Activated CD4-positive, alpha-beta memory T cell treated with anti-CD3 and anti-CD28 coated beads for 36 hours (primary cell): ENCODE data around the gene TRABD2B. TPM values are rescaled to one million over a fixed set of nuclear protein-coding genes. Genes with fewer than 3 reads are reported as not detected.

ENCODE experiments used
- CTCF ChIA-PET: fragments of 350-600 bp; sonication (Branson Sonifier 250); formaldehyde crosslinking; loops from one replicate; lab custom pipeline; 2021; ENCODE audit warnings: antibody characterized with exemption, inconsistent platforms; lab: Charles Lee
- POLR2A ChIA-PET: fragments of 350-600 bp; sonication (Branson Sonifier 250); formaldehyde crosslinking; loops from one replicate; lab custom pipeline; 2021; ENCODE audit warnings: antibody characterized with exemption; lab: Charles Lee
- DNase-seq: peaks from one replicate; pipeline ENCODE4 v3.0.0-alpha.2; 2020
- H3K27ac Mint-ChIP-seq: one replicate; pipeline ENCODE4 v1.8.0; 2021; ENCODE audit warnings: mixed read lengths
- H3K27me3 Mint-ChIP-seq: one replicate; pipeline ENCODE4 v1.8.0; 2021; ENCODE audit warnings: mixed read lengths
- H3K36me3 Mint-ChIP-seq: one replicate; pipeline ENCODE4 v1.8.0; 2021; ENCODE audit warnings: mixed read lengths
- H3K4me1 Mint-ChIP-seq: one replicate; pipeline ENCODE4 v1.8.0; 2021; ENCODE audit warnings: low read depth, mixed read lengths
- H3K4me3 Mint-ChIP-seq: one replicate; pipeline ENCODE4 v1.8.0; 2021; ENCODE audit warnings: mild to moderate bottlenecking, mixed read lengths
- H3K9me3 Mint-ChIP-seq: one replicate; pipeline ENCODE4 v1.8.0; 2021; ENCODE audit warnings: mixed read lengths
- intact Hi-C: fragments of 100-400 bp; cut with micrococcal nuclease; formaldehyde crosslinking; loops from one replicate; pipeline ENCODE4 v1.15.1; 2023
- total RNA-seq, 2 experiments: library from RNA; stranded (reverse); gene quantifications; one replicate each; pipeline ENCODE4 v1.2.3, GENCODE V29; 2021

TRABD2B gene
- total RNA-seq, 2 experiments from 2014 or later = not detected

GRCh38 chr1:47756411-47756810, 240.8 kb downstream of the TRABD2B start:
- Mint-ChIP-seq H3K9me3 (no peaks in the 10 kb centered on the region), H3K27me3 (peaks cover 9% of the 10 kb centered on the region), H3K27ac (no peak overlapping the region), H3K36me3 (no peaks in the 10 kb centered on the region), H3K4me3 (no peak overlapping the region), H3K4me1 (no peaks in the 10 kb centered on the region)
- POLR2A ChIA-PET = no interaction called here
- no peak for DNase-seq
- CTCF ChIA-PET = interaction anchor here (1.2 to 2.2 kb wide), 3 partner anchors 8 to 38 kb away, joined by 3 to 12 read pairs (median 10); no protein-coding TSS in a partner anchor
- intact Hi-C loops = no loop called here

GRCh38 chr1:47756006-47756405, 241.2 kb downstream of the TRABD2B start:
- H3K27me3 Mint-ChIP-seq = peaks cover 9% of the 10 kb centered on the region
- H3K9me3 Mint-ChIP-seq = no peaks in the 10 kb centered on the region
- no peaks in the 10 kb centered on the region for H3K36me3 Mint-ChIP-seq
- POLR2A ChIA-PET = no interaction called here
- H3K4me1 Mint-ChIP-seq = no peaks in the 10 kb centered on the region
- H3K4me3 Mint-ChIP-seq = no peak overlapping the region
- no peak overlapping the region for H3K27ac Mint-ChIP-seq
- intact Hi-C loops = no loop called here
- no peak for DNase-seq
- CTCF ChIA-PET = interaction anchor here (0.7 to 2.2 kb wide), 9 partner anchors 8 to 320 kb away, joined by 3 to 12 read pairs (median 4); no protein-coding TSS in a partner anchor

GRCh38 chr1:47755101-47755990, 241.8 kb downstream of the TRABD2B start:
- Mint-ChIP-seq H3K4me1 (no peaks in the 10 kb centered on the region), H3K27me3 (peaks cover 9% of the 10 kb centered on the region), H3K9me3 (no peaks in the 10 kb centered on the region), H3K36me3 (no peaks in the 10 kb centered on the region), H3K27ac (no peak overlapping the region), H3K4me3 (no peak overlapping the region)
- CTCF ChIA-PET = interaction anchor here (0.7 to 2.2 kb wide), 14 partner anchors 9 to 366 kb away, joined by 3 to 12 read pairs (median 4); no protein-coding TSS in a partner anchor
- intact Hi-C loops = no loop called here
- POLR2A ChIA-PET = no interaction called here
- DNase-seq = peak; percentile 70

GRCh38 chr1:47754221-47754620, 243.0 kb downstream of the TRABD2B start:
- no peak overlapping the region for H3K27ac Mint-ChIP-seq
- ChIA-PET POLR2A (no interaction called here), CTCF (interaction anchor here (0.8 to 2.2 kb wide), 7 partner anchors 8 to 365 kb away, joined by 5 to 11 read pairs (median 8); partner anchors contain the start of gene FOXD2)
- no peak for DNase-seq
- H3K27me3 Mint-ChIP-seq = peaks cover 10% of the 10 kb centered on the region
- no peaks in the 10 kb centered on the region for H3K36me3 Mint-ChIP-seq
- H3K4me1 Mint-ChIP-seq = no peaks in the 10 kb centered on the region
- no peak overlapping the region for H3K4me3 Mint-ChIP-seq
- H3K9me3 Mint-ChIP-seq = no peaks in the 10 kb centered on the region
- intact Hi-C loops = no loop called here

- ChIA-PET POLR2A (no interaction called here), CTCF (interaction anchor here (0.8 to 2.2 kb wide), 6 partner anchors 8 to 364 kb away, joined by 5 to 11 read pairs (median 8); partner anchors contain the start of gene FOXD2)
- no peak for DNase-seq
- Mint-ChIP-seq H3K36me3 (no peaks in the 10 kb centered on the region), H3K4me3 (no peak overlapping the region), H3K9me3 (no peaks in the 10 kb centered on the region), H3K27me3 (peaks cover 10% of the 10 kb centered on the region), H3K4me1 (no peaks in the 10 kb centered on the region), H3K27ac (no peak overlapping the region)
- intact Hi-C loops = no loop called here
Observed at GRCh38 chr1:47753808-47754207, 243.4 kb downstream of the TRABD2B start.

- H3K27me3 Mint-ChIP-seq = peaks cover 8% of the 10 kb centered on the region
- DNase-seq = no peak
- H3K27ac Mint-ChIP-seq = no peak overlapping the region
- ChIA-PET CTCF (interaction anchor here (1.7 to 2.2 kb wide), 3 partner anchors 27 to 321 kb away, joined by 7 to 11 read pairs (median 8); partner anchors contain the start of gene FOXD2), POLR2A (no interaction called here)
- no peak overlapping the region for H3K4me3 Mint-ChIP-seq
- no peaks in the 10 kb centered on the region for H3K4me1 Mint-ChIP-seq
- intact Hi-C loops = no loop called here
- no peaks in the 10 kb centered on the region for H3K36me3 Mint-ChIP-seq
- no peaks in the 10 kb centered on the region for H3K9me3 Mint-ChIP-seq
Observed at GRCh38 chr1:47752559-47752958, 244.6 kb downstream of the TRABD2B start.

- Mint-ChIP-seq H3K36me3 (no peaks in the 10 kb centered on the region), H3K9me3 (no peaks in the 10 kb centered on the region), H3K27me3 (peaks cover 8% of the 10 kb centered on the region), H3K4me3 (no peak overlapping the region), H3K4me1 (no peaks in the 10 kb centered on the region), H3K27ac (no peak overlapping the region)
- intact Hi-C loops = no loop called here
- ChIA-PET POLR2A (no interaction called here), CTCF (interaction anchor here (2.0 kb wide), 1 partner anchor 315 kb away, joined by 11 read pairs; the partner anchor contains the start of gene FOXD2)
- no peak for DNase-seq
Observed at GRCh38 chr1:47751996-47752451, 245.2 kb downstream of the TRABD2B start.

- H3K36me3 Mint-ChIP-seq = no peaks in the 10 kb centered on the region
- H3K4me3 Mint-ChIP-seq = no peak overlapping the region
- H3K9me3 Mint-ChIP-seq = no peaks in the 10 kb centered on the region
- POLR2A ChIA-PET = no interaction called here
- H3K27ac Mint-ChIP-seq = no peak overlapping the region
- intact Hi-C loops = no loop called here
- H3K27me3 Mint-ChIP-seq = peaks cover 3% of the 10 kb centered on the region
- CTCF ChIA-PET = no interaction called here
- DNase-seq = no peak
- H3K4me1 Mint-ChIP-seq = no peaks in the 10 kb centered on the region
Observed at GRCh38 chr1:47751193-47751592, 246.0 kb downstream of the TRABD2B start.

GRCh38 chr1:47745715-47746609, 251.2 kb downstream of the TRABD2B start:
- intact Hi-C loops = no loop called here
- Mint-ChIP-seq H3K27me3 (peaks cover 9% of the 10 kb centered on the region), H3K27ac (no peak overlapping the region), H3K4me1 (no peaks in the 10 kb centered on the region), H3K4me3 (no peak overlapping the region), H3K36me3 (no peaks in the 10 kb centered on the region), H3K9me3 (peaks cover 7% of the 10 kb centered on the region)
- DNase-seq = no peak
- POLR2A ChIA-PET = no interaction called here
- CTCF ChIA-PET = interaction anchor here (1.6 to 2.8 kb wide), 2 partner anchors 9 to 19 kb away, joined by 5 to 13 read pairs; no protein-coding TSS in a partner anchor

- Mint-ChIP-seq H3K27me3 (peaks cover 25% of the 10 kb centered on the region), H3K27ac (no peak overlapping the region), H3K36me3 (no peaks in the 10 kb centered on the region), H3K4me3 (no peak overlapping the region), H3K9me3 (peaks cover 14% of the 10 kb centered on the region), H3K4me1 (no peaks in the 10 kb centered on the region)
- ChIA-PET CTCF (interaction anchor here (1.2 kb wide), 1 partner anchor 543 kb away, joined by 3 read pairs; no protein-coding TSS in a partner anchor), POLR2A (no interaction called here)
- intact Hi-C loops = no loop called here
- no peak for DNase-seq
Observed at GRCh38 chr1:47742890-47743760, 254.1 kb downstream of the TRABD2B start.
